Measurements from ENCODE around the gene SCUBE1. TPM values are rescaled to one million over a fixed set of nuclear protein-coding genes. Genes with fewer than 3 reads are reported as not detected.
A peak's percentile ranks its signal among the peaks of the same experiment; 100 is the strongest.

The SCUBE1 gene
- total and polyA plus RNA-seq, 2 donors from 2014 or later = 2.3 to 7.1 TPM

- FAIRE-seq (no peak), DNase-seq (no peak)
- Histone ChIP-seq H3K9ac (ENCODE audit: low read length in 3 of 3) (peak overlapping the region in 1 of 3 donors; percentile 46), H3K36me3 (ENCODE audit: control insufficient read depth in 2 of 3, insufficient read depth in 3 of 3, low read length in 3 of 3) (no peaks in the 10 kb centered on the region), H3K4me3 (ENCODE audit: low read length in 3 of 3) (peak overlapping the region in 2 of 3 donors; percentile 46 to 53), H3K9me3 (ENCODE audit: control insufficient read depth in 2 of 3, insufficient read depth in 1 of 3, low read length in 3 of 3) (no peaks in the 10 kb centered on the region), H3K27ac (ENCODE audit: low read depth in 2 of 2, low read length in 2 of 2) (no peak overlapping the region), H3K4me1 (ENCODE audit: control insufficient read depth in 2 of 3, insufficient read depth in 2 of 3, low read depth in 1 of 3, low read length in 3 of 3) (peaks cover 7 to 27% (median 12%) of the 10 kb centered on the region in 3 donors), H3K27me3 (ENCODE audit: control insufficient read depth, insufficient read depth, low read length) (no peaks in the 10 kb centered on the region)
- no peak for TF ChIP-seq CTCF (IDR thresholded peaks at IDR 0.05; ENCODE audit: borderline replicate concordance, extremely low read depth, insufficient read depth)
- intact Hi-C loops (cut with DNase I) = no loop called here
These were observed 53.6 kb downstream of the SCUBE1 start for GRCh38 chr22:43289531-43289963.

DNA sequence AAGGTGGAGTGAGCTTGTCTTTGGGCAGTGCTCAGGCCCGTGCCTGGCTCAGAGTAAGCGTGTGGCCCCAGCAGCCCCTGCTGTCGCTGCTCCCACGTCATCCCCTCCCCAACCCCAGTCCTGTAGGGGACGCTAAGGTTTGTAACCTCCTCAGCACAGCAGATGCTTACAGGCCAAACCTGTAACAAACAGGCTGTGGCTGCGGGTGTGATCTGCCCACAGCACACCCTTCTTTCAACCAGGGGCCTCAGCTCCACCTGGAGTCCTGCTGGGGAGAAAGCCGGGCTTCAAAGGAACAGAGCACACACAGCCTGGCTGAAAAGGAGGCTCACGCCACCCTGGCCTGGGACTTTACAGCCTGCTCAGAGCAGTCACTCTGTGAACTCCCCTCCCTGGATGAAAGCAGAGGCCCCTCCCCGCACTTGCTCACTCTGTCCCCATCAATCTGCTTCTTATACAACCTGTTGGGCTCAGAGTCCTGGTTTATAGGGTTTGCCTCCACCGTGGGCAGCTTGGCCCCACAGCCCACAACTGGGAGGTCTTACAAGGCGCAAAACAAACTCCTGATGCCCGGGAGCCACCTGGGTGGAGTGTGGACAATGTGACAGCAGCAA lies 54.3 kb downstream of the SCUBE1 start:
- intact Hi-C loops (cut with DNase I) = no loop called here
- Histone ChIP-seq H3K27ac (ENCODE audit: low read depth in 2 of 2, low read length in 2 of 2) (peak overlapping the region in 1 of 2 donors; percentile 30), H3K9me3 (ENCODE audit: control insufficient read depth in 2 of 3, insufficient read depth in 1 of 3, low read length in 3 of 3) (no peaks in the 10 kb centered on the region), H3K27me3 (ENCODE audit: control insufficient read depth, insufficient read depth, low read length) (no peaks in the 10 kb centered on the region), H3K4me1 (ENCODE audit: control insufficient read depth in 2 of 3, insufficient read depth in 2 of 3, low read depth in 1 of 3, low read length in 3 of 3) (peaks cover 7 to 27% (median 12%) of the 10 kb centered on the region in 3 donors), H3K36me3 (ENCODE audit: control insufficient read depth in 2 of 3, insufficient read depth in 3 of 3, low read length in 3 of 3) (no peaks in the 10 kb centered on the region), H3K9ac (ENCODE audit: low read length in 3 of 3) (peak overlapping the region in 1 of 3 donors; percentile 46), H3K4me3 (ENCODE audit: low read length in 3 of 3) (peak overlapping the region in 1 of 3 donors; percentile 46)
- FAIRE-seq = no peak
- peak in 1 of 5 donors; percentile 45 for DNase-seq
- no peak for TF ChIP-seq CTCF (IDR thresholded peaks at IDR 0.05; ENCODE audit: borderline replicate concordance, extremely low read depth, insufficient read depth)

DNA sequence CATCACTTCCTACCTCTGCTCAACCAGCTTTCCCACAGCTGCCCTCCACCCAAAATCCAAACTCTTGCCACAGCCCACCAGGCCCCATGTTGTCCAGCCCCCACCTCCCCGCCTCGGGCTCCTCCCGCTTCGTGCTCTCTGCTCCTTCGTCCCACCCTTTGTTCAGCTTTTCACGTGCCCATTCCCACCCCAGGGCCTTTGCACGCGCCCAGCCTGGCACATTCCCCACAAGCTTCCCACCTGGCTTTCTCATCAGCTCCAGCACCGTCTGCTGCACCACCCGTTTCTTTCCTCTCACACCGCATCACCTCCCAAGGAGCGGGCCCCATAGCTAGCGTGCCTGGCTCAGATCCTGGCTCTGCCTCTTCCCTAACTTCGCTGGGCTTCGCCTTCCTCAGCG lies 54.8 kb downstream of the SCUBE1 start:
- FAIRE-seq = no peak
- no peak for DNase-seq
- TF ChIP-seq CTCF (IDR thresholded peaks at IDR 0.05; ENCODE audit: borderline replicate concordance, extremely low read depth, insufficient read depth) = no peak
- Histone ChIP-seq H3K27me3 (ENCODE audit: control insufficient read depth, insufficient read depth, low read length) (no peaks in the 10 kb centered on the region), H3K9me3 (ENCODE audit: control insufficient read depth in 2 of 3, insufficient read depth in 1 of 3, low read length in 3 of 3) (no peaks in the 10 kb centered on the region), H3K4me3 (ENCODE audit: low read length in 3 of 3) (no peak overlapping the region), H3K9ac (ENCODE audit: low read length in 3 of 3) (no peak overlapping the region), H3K36me3 (ENCODE audit: control insufficient read depth in 2 of 3, insufficient read depth in 3 of 3, low read length in 3 of 3) (no peaks in the 10 kb centered on the region), H3K27ac (ENCODE audit: low read depth in 2 of 2, low read length in 2 of 2) (peak overlapping the region in 1 of 2 donors; percentile 30), H3K4me1 (ENCODE audit: control insufficient read depth in 2 of 3, insufficient read depth in 2 of 3, low read depth in 1 of 3, low read length in 3 of 3) (peaks cover 7 to 26% (median 12%) of the 10 kb centered on the region in 3 donors)
- intact Hi-C loops (cut with DNase I) = no loop called here

Measured in kidney (tissue), 14 donors.